Peyer's patch (tissue), 4 donors: Measurements from ENCODE around the gene GNG2. TPM values are rescaled to one million over a fixed set of nuclear protein-coding genes. Genes with fewer than 3 reads are reported as not detected.

Experiments
- DNase-seq, 3 donors: peaks; one replicate each; pipeline ENCODE4 v3.0.0-alpha.2; 2017 to 2019
- H3K27ac ChIP-seq, 4 donors: fragments of 200-600 bp; sonication (generic); one replicate each; pipeline ENCODE4 v1.5.1; 2016 to 2019
- H3K27me3 ChIP-seq, 2 donors: fragments of 200-600 bp; sonication (generic); one replicate each; pipeline ENCODE4 v1.5.1; 2019
- H3K36me3 ChIP-seq, 3 donors: fragments of 200-600 bp; sonication (generic); one replicate each; pipeline ENCODE4 v1.5.1; 2016 to 2019
- H3K4me1 ChIP-seq, 4 donors: fragments of 200-600 bp; sonication (generic); one replicate each; pipeline ENCODE4 v1.5.1; 2016 to 2019
- H3K4me3 ChIP-seq, 4 donors: fragments of 200-600 bp; sonication (generic); 1 replicate in 3 of 4; 2 replicates in 1 of 4; pipeline ENCODE4 v1.5.1; 2016 to 2019; ENCODE audit warnings: mild to moderate bottlenecking in 1 of 4
- H3K9me3 ChIP-seq, 4 donors: fragments of 200-600 bp; sonication (generic); one replicate each; pipeline ENCODE4 v1.5.1; 2016 to 2019; ENCODE audit warnings: mild to moderate bottlenecking in 1 of 4
- CTCF ChIP-seq, 6 experiments: fragments of 450-650 bp in 4 of 6; fragments of 200-600 bp in 2 of 6; sonication (generic) in 1 of 6; IDR thresholded peaks; one replicate each; pipeline ENCODE4 v1.5.1; 2017 to 2019; ENCODE audit warnings: antibody characterized with exemption in 6 of 6, mild to moderate bottlenecking in 3 of 6, moderate library complexity in 1 of 6
- POLR2A ChIP-seq, 2 donors: fragments of 450-650 bp; IDR thresholded peaks; one replicate each; pipeline ENCODE4 v1.5.1; 2017; ENCODE audit warnings: antibody characterized with exemption in 2 of 2, mild to moderate bottlenecking in 2 of 2, moderate library complexity in 2 of 2
- total RNA-seq, 4 donors: library from RNA; depleted of rRNA; stranded (reverse); fragments of >200 nt; gene quantifications; one replicate each; pipeline ENCODE4 v1.1.0, GENCODE V29; 2016

The GNG2 gene
- total RNA-seq, 4 donors from 2014 or later = 6.0 to 44.6 (median 9.7) TPM

- H3K36me3 ChIP-seq = no peaks in the 10 kb centered on the region
- no peak for DNase-seq
- no peaks in the 10 kb centered on the region for H3K9me3 ChIP-seq
- peak overlapping the region in 3 of 4 donors; percentile 15 to 48 (median 48) for H3K27ac ChIP-seq
- no peak overlapping the region for H3K4me3 ChIP-seq
- H3K4me1 ChIP-seq = peaks cover 0 to 21% (median 0%) of the 10 kb centered on the region in 4 donors
- TF ChIP-seq POLR2A (IDR thresholded peaks at IDR 0.05) (no peak), CTCF (IDR thresholded peaks at IDR 0.05) (no peak)
- H3K27me3 ChIP-seq = no peaks in the 10 kb centered on the region
These were observed 23.9 kb downstream of the GNG2 start for GRCh38 chr14:51884086-51884927.

- no peaks in the 10 kb centered on the region for H3K36me3 ChIP-seq
- H3K9me3 ChIP-seq = no peaks in the 10 kb centered on the region
- no peaks in the 10 kb centered on the region for H3K27me3 ChIP-seq
- no peak for DNase-seq
- no peak overlapping the region for H3K27ac ChIP-seq
- TF ChIP-seq CTCF (IDR thresholded peaks at IDR 0.05) (no peak), POLR2A (IDR thresholded peaks at IDR 0.05) (no peak)
- H3K4me1 ChIP-seq = peaks cover 0 to 2% (median 0%) of the 10 kb centered on the region in 4 donors
- no peak overlapping the region for H3K4me3 ChIP-seq
These were observed 29.4 kb downstream of the GNG2 start for GRCh38 chr14:51889851-51890250.

- Histone ChIP-seq H3K36me3 (no peaks in the 10 kb centered on the region), H3K4me3 (no peak overlapping the region), H3K27me3 (no peaks in the 10 kb centered on the region), H3K9me3 (no peaks in the 10 kb centered on the region), H3K4me1 (no peaks in the 10 kb centered on the region), H3K27ac (no peak overlapping the region)
- no peak for DNase-seq
- no peak for TF ChIP-seq CTCF (IDR thresholded peaks at IDR 0.05)
- no peak for TF ChIP-seq POLR2A (IDR thresholded peaks at IDR 0.05)
These were observed 33.8 kb downstream of the GNG2 start for GRCh38 chr14:51894250-51894649.

GRCh38 chr14:51895375-51895774 lies 35.0 kb downstream of the GNG2 start:
- no peaks in the 10 kb centered on the region for H3K4me1 ChIP-seq
- H3K4me3 ChIP-seq = no peak overlapping the region
- DNase-seq = no peak
- no peaks in the 10 kb centered on the region for H3K9me3 ChIP-seq
- H3K27me3 ChIP-seq = no peaks in the 10 kb centered on the region
- TF ChIP-seq POLR2A (IDR thresholded peaks at IDR 0.05) = no peak
- TF ChIP-seq CTCF (IDR thresholded peaks at IDR 0.05) = no peak
- H3K36me3 ChIP-seq = no peaks in the 10 kb centered on the region
- H3K27ac ChIP-seq = no peak overlapping the region

- no peaks in the 10 kb centered on the region for H3K27me3 ChIP-seq
- H3K36me3 ChIP-seq = no peaks in the 10 kb centered on the region
- H3K27ac ChIP-seq = no peak overlapping the region
- no peak for DNase-seq
- H3K4me1 ChIP-seq = no peaks in the 10 kb centered on the region
- no peak overlapping the region for H3K4me3 ChIP-seq
- H3K9me3 ChIP-seq = no peaks in the 10 kb centered on the region
- TF ChIP-seq POLR2A (IDR thresholded peaks at IDR 0.05) = no peak
- TF ChIP-seq CTCF (IDR thresholded peaks at IDR 0.05) = no peak
These were observed 37.5 kb downstream of the GNG2 start for GRCh38 chr14:51897791-51898355.
